Liver (tissue), 3 donors: Measurements from ENCODE around the gene APBA2.

Experiments
- EGR1 ChIP-seq, 2 donors: IDR thresholded peaks; 2 replicates each; pipeline ENCODE4 v1.6.1; 2016 to 2018; ENCODE audit warnings: antibody characterized with exemption in 2 of 2, low read depth in 2 of 2
- JUND ChIP-seq, 2 donors: IDR thresholded peaks; 2 replicates each; pipeline ENCODE4 v1.6.1; 2016; ENCODE audit warnings: antibody characterized with exemption in 2 of 2
- RXRA ChIP-seq, 2 donors: IDR thresholded peaks; 2 replicates each; pipeline ENCODE4 v1.6.1; 2017 to 2018; ENCODE audit warnings: antibody characterized with exemption in 2 of 2, mild to moderate bottlenecking in 1 of 2
- SP1 ChIP-seq: IDR thresholded peaks from 2 replicates; pipeline ENCODE4 v1.6.1; 2018; ENCODE audit warnings: antibody characterized with exemption, mild to moderate bottlenecking
- TF ChIP-seq, protein P1 (sequence below): fragments of 150-350 bp; IDR thresholded peaks from 2 replicates; pipeline ENCODE4 v1.5.1; 2017; ENCODE audit warnings: improper control_type of control experiment, low read depth, low read length; ENCODE audit not compliant: missing input control
- TF ChIP-seq, protein P2 (sequence below): IDR thresholded peaks from 2 replicates; pipeline ENCODE4 v1.6.1; 2016; ENCODE audit warnings: antibody characterized with exemption, mild to moderate bottlenecking
- TF ChIP-seq, protein P3 (sequence below): IDR thresholded peaks from 2 replicates; pipeline ENCODE4 v1.6.1; 2016; ENCODE audit warnings: antibody characterized with exemption
- TF ChIP-seq, protein P4 (sequence below): IDR thresholded peaks from 2 replicates; pipeline ENCODE4 v1.6.1; 2016; ENCODE audit warnings: antibody characterized with exemption
- donor health status: healthy.
- donor health status: healthy.

DNA sequence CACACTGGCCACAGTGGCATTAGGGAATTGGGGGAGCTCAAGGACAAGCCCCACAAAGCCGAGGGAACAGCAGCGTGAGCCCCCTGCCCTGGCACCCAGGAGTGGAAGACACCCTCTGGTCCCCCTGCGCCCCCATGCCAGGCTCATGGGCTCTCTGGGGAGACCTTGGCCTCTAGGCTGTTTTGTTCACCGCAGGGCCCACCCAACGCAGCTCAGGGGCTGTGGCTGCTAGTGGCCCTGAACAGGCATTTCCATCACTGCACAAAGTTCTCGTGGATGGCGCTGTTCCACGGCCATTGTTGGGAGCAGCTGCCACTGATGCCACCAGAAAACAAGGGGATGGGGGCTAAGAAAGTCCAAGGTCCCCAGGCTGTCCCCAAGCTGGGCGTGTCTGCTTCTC is 236.1 kb downstream of the APBA2 start:
- TF ChIP-seq, protein P1, sequence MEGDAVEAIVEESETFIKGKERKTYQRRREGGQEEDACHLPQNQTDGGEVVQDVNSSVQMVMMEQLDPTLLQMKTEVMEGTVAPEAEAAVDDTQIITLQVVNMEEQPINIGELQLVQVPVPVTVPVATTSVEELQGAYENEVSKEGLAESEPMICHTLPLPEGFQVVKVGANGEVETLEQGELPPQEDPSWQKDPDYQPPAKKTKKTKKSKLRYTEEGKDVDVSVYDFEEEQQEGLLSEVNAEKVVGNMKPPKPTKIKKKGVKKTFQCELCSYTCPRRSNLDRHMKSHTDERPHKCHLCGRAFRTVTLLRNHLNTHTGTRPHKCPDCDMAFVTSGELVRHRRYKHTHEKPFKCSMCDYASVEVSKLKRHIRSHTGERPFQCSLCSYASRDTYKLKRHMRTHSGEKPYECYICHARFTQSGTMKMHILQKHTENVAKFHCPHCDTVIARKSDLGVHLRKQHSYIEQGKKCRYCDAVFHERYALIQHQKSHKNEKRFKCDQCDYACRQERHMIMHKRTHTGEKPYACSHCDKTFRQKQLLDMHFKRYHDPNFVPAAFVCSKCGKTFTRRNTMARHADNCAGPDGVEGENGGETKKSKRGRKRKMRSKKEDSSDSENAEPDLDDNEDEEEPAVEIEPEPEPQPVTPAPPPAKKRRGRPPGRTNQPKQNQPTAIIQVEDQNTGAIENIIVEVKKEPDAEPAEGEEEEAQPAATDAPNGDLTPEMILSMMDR, result no peak
- TF ChIP-seq, protein P2, sequence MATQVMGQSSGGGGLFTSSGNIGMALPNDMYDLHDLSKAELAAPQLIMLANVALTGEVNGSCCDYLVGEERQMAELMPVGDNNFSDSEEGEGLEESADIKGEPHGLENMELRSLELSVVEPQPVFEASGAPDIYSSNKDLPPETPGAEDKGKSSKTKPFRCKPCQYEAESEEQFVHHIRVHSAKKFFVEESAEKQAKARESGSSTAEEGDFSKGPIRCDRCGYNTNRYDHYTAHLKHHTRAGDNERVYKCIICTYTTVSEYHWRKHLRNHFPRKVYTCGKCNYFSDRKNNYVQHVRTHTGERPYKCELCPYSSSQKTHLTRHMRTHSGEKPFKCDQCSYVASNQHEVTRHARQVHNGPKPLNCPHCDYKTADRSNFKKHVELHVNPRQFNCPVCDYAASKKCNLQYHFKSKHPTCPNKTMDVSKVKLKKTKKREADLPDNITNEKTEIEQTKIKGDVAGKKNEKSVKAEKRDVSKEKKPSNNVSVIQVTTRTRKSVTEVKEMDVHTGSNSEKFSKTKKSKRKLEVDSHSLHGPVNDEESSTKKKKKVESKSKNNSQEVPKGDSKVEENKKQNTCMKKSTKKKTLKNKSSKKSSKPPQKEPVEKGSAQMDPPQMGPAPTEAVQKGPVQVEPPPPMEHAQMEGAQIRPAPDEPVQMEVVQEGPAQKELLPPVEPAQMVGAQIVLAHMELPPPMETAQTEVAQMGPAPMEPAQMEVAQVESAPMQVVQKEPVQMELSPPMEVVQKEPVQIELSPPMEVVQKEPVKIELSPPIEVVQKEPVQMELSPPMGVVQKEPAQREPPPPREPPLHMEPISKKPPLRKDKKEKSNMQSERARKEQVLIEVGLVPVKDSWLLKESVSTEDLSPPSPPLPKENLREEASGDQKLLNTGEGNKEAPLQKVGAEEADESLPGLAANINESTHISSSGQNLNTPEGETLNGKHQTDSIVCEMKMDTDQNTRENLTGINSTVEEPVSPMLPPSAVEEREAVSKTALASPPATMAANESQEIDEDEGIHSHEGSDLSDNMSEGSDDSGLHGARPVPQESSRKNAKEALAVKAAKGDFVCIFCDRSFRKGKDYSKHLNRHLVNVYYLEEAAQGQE, result no peak
- TF ChIP-seq, protein P3, sequence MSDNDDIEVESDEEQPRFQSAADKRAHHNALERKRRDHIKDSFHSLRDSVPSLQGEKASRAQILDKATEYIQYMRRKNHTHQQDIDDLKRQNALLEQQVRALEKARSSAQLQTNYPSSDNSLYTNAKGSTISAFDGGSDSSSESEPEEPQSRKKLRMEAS, result no peak
- TF ChIP-seq EGR1 (IDR thresholded peaks at IDR 0.05; ENCODE audit: low read depth in 2 of 2) (no peak), SP1 (no peak), RXRA (IDR thresholded peaks at IDR 0.05) (no peak), JUND (IDR thresholded peaks at IDR 0.05) (no peak)
- TF ChIP-seq, protein P4, sequence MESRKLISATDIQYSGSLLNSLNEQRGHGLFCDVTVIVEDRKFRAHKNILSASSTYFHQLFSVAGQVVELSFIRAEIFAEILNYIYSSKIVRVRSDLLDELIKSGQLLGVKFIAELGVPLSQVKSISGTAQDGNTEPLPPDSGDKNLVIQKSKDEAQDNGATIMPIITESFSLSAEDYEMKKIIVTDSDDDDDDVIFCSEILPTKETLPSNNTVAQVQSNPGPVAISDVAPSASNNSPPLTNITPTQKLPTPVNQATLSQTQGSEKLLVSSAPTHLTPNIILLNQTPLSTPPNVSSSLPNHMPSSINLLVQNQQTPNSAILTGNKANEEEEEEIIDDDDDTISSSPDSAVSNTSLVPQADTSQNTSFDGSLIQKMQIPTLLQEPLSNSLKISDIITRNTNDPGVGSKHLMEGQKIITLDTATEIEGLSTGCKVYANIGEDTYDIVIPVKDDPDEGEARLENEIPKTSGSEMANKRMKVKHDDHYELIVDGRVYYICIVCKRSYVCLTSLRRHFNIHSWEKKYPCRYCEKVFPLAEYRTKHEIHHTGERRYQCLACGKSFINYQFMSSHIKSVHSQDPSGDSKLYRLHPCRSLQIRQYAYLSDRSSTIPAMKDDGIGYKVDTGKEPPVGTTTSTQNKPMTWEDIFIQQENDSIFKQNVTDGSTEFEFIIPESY, result no peak
